Skeletal muscle satellite cell (primary cell): ENCODE measurements around the gene HEG1. TPM values are rescaled to one million over a fixed set of nuclear protein-coding genes. Genes with fewer than 3 reads are reported as not detected.

ENCODE experiments used
- H3K27me3 ChIP-seq: 2 replicates; pipeline ENCODE4 v1.7.0; 2013; ENCODE audit warnings: low read length; ENCODE audit not compliant: control insufficient read depth, insufficient read depth
- H3K36me3 ChIP-seq: 2 replicates; pipeline ENCODE4 v1.7.0; 2013; ENCODE audit warnings: mild to moderate bottlenecking, control low read depth, low read length; ENCODE audit not compliant: insufficient read depth
- H3K4me1 ChIP-seq: 2 replicates; pipeline ENCODE4 v1.7.0; 2013; ENCODE audit warnings: low read length; ENCODE audit not compliant: control insufficient read depth, insufficient read depth
- H3K4me2 ChIP-seq: 2 replicates; pipeline ENCODE4 v1.7.0; 2013; ENCODE audit warnings: mild to moderate bottlenecking, low read length
- H3K4me3 ChIP-seq: 2 replicates; pipeline ENCODE4 v1.7.0; 2013; ENCODE audit warnings: low read length
- H3K9ac ChIP-seq: 2 replicates; pipeline ENCODE4 v1.7.0; 2013; ENCODE audit warnings: mild to moderate bottlenecking, low read depth, low read length, moderate library complexity
- H3K9me3 ChIP-seq: replicated peaks from 2 replicates; pipeline ENCODE4 v1.7.0; 2013; ENCODE audit warnings: mild to moderate bottlenecking, control low read depth, low read length
- total RNA-seq: library from RNA; depleted of rRNA; stranded (reverse); fragments of >200 nt; gene quantifications from 2 replicates; pipeline ENCODE4 v1.2.3, GENCODE V29; 2012; rRNA removed

Gene HEG1, protein sequence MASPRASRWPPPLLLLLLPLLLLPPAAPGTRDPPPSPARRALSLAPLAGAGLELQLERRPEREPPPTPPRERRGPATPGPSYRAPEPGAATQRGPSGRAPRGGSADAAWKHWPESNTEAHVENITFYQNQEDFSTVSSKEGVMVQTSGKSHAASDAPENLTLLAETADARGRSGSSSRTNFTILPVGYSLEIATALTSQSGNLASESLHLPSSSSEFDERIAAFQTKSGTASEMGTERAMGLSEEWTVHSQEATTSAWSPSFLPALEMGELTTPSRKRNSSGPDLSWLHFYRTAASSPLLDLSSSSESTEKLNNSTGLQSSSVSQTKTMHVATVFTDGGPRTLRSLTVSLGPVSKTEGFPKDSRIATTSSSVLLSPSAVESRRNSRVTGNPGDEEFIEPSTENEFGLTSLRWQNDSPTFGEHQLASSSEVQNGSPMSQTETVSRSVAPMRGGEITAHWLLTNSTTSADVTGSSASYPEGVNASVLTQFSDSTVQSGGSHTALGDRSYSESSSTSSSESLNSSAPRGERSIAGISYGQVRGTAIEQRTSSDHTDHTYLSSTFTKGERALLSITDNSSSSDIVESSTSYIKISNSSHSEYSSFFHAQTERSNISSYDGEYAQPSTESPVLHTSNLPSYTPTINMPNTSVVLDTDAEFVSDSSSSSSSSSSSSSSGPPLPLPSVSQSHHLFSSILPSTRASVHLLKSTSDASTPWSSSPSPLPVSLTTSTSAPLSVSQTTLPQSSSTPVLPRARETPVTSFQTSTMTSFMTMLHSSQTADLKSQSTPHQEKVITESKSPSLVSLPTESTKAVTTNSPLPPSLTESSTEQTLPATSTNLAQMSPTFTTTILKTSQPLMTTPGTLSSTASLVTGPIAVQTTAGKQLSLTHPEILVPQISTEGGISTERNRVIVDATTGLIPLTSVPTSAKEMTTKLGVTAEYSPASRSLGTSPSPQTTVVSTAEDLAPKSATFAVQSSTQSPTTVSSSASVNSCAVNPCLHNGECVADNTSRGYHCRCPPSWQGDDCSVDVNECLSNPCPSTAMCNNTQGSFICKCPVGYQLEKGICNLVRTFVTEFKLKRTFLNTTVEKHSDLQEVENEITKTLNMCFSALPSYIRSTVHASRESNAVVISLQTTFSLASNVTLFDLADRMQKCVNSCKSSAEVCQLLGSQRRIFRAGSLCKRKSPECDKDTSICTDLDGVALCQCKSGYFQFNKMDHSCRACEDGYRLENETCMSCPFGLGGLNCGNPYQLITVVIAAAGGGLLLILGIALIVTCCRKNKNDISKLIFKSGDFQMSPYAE (N-terminal part only)
- 12.4 and 21.6 TPM in 2 replicates for total RNA-seq

DNA sequence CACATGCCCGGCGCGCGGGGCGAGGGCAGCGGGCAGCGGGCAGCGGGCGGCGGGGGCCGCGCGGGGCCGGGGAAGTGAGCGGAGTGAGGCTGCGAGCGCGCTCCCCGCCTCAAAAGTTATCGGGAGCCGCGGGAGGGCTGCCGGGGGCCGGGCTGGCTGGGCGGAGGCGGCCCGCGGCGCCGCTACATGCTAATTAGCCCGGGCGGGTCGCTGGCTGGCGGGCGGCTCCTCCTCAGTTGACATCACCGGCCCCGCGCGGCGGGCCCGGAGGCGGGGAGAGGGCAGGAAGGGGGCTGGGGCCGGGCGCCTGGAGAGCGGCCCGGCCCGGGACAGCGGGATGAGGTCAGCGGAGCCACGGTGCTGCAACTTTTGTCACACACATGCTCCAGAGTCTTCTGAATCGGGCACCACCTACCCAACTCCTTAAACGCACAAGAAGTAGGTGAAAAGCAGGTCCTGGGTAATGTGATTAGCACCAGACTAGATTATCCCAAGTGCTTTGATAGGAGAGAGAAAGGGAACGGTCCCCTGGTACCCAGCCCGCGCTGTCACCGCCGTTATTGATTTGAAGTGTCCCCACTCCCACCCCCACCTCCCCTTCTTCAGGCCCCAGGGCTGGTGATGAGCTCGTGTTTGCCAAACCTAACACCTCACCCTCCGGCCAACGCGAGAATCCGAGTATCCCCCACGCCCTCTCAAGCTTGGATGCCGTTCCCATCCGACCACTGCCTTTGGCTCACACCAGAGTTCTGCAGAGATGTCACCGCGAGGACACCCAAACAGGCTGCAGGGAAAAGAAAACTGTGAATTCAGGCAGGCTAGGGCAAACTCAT lies at the start of gene HEG1:
Gene HEG1 (minus strand): TSS at position 85 of the 833 bp plus-strand sequence. CDS start 107 bp downstream, outside the sequence.
- Histone ChIP-seq H3K9ac (peak within 1 kb of the TSS; percentile 87), H3K36me3 (no peaks in the 10 kb centered on the region), H3K9me3 (no peaks in the 10 kb centered on the region), H3K4me3 (peak within 1 kb of the TSS; percentile 77), H3K4me1 (peaks cover 51% of the 10 kb centered on the region), H3K4me2 (peak within 1 kb of the TSS; percentile 87), H3K27me3 (no peaks in the 10 kb centered on the region)

DNA sequence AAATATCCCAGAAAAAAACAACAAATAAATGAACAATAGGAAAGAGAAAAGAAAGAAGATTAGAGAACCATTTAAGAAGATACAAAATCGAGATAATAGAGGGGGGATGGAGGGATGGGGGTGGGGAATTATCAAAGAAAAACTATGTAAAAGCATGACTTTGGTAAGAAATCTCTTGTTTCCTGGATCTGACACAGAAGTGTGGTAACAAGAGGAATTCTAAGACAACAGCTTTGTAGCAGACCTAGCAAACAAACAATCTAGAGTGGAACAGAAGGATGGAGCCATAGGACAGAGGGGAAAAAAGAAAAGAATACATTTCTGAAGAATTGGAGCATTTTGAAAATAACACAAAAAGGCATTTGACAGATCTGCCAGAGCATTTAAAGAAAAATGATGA lies 49.3 kb upstream of the HEG1 start:
- Histone ChIP-seq H3K27me3 (no peaks in the 10 kb centered on the region), H3K4me3 (no peak overlapping the region), H3K9ac (no peak overlapping the region), H3K4me2 (no peak overlapping the region), H3K36me3 (no peaks in the 10 kb centered on the region), H3K9me3 (no peaks in the 10 kb centered on the region), H3K4me1 (peaks cover 28% of the 10 kb centered on the region)

DNA sequence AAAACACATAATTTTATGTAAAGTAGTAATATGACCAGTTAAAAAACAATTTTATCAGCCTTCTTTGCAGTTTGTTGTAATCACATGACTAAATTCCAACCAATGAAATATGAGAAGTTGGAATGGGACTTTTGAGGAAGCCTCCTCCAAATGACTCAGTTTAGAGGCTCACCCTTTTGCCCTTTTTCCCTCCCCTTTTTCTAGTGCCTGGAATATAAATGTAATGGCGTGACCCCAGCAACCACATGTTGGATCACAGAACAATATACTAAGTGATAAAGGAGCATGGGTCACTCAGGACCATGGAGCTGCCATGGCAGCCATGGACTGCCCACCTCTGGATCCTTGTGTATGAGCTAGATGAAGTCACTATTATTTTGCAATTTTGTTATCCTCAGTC lies 48.8 kb upstream of the HEG1 start:
- Histone ChIP-seq H3K4me2 (no peak overlapping the region), H3K4me1 (peaks cover 23% of the 10 kb centered on the region), H3K9me3 (no peaks in the 10 kb centered on the region), H3K27me3 (no peaks in the 10 kb centered on the region), H3K9ac (no peak overlapping the region), H3K4me3 (no peak overlapping the region), H3K36me3 (no peaks in the 10 kb centered on the region)

DNA sequence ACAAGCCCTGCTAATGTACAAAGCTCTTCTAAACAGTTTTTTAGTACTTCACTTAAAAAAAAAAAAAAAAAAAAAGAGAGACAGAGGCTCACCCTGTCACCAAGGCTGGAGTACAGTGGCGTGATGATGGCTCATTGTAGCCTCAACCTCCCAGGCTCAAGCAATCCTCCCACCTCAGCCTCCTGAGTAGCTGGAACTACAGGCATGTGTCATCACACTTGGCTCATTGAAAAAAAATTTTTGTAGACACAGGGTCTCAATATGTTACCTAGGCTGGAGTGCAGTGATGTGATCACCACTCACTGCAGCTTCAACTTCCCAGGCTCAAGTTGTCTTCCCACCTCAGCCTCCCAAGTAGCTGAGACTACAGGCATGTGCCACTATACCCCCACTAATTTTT lies 47.6 kb upstream of the HEG1 start:
- Histone ChIP-seq H3K27me3 (no peaks in the 10 kb centered on the region), H3K4me2 (no peak overlapping the region)

DNA sequence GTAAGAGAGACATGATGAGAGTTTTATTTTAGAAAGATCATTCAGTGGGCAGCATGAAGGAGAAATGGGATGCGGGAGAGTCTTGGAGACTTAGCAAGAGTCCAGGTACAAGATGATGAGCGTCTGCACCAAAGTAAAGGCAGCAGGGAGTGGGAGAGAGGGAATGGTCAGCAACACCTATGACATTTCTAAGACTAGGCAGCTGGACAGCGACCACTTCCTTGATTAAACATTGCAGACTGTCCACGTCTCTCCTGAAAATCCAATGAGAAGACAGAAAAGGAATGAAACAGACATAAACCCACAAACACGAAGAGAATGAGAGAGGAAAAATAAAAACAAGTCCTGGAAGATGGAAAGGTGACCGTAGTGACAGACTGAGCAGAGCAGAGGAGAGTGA lies 46.7 kb upstream of the HEG1 start:
- no peaks in the 10 kb centered on the region for H3K9me3 ChIP-seq
- no peak overlapping the region for H3K4me3 ChIP-seq
- H3K36me3 ChIP-seq: no peaks in the 10 kb centered on the region
- H3K9ac ChIP-seq: no peak overlapping the region
- peaks cover 3% of the 10 kb centered on the region for H3K4me1 ChIP-seq
- no peak overlapping the region for H3K4me2 ChIP-seq
- H3K27me3 ChIP-seq: no peaks in the 10 kb centered on the region

More for the DNA sequence above, 47.6 kb upstream of the HEG1 start:
- Histone ChIP-seq H3K9ac (no peak overlapping the region), H3K4me1 (peaks cover 11% of the 10 kb centered on the region), H3K4me3 (no peak overlapping the region), H3K36me3 (no peaks in the 10 kb centered on the region), H3K9me3 (no peaks in the 10 kb centered on the region)

DNA sequence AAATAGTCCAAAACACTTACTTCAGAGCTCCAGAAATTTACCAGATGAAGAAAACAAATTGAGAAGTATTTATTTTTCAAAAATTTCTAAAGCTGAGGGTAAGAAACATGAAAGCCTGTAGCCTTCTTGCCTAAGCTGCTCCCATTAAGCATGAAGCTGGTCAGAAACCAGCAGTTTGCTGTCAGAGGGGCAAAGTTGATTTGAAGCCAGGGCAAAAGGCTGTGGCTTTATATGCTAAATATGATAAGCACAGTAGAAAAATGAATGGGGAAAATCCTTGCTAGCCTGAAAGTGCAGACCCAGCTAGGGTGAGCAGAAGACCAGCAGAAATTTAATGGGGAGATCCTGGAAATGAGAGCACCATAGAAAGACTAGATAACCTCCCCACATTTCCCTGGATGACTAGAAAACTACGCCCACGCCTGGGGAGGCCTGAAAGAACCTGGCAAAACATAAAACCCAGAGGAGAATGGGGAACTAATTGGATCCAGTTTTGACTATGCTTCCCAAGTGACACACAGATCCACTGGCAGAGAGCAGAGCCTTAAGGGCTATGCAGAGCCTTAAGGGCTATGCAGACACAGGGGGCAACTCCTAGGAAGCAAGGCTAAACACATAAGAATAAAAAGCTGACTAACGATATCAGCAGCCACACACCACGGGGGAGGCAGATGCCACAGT lies 43.0 kb upstream of the HEG1 start:
- no peaks in the 10 kb centered on the region for H3K4me1 ChIP-seq
- H3K4me3 ChIP-seq: no peak overlapping the region
- no peak overlapping the region for H3K4me2 ChIP-seq
- no peaks in the 10 kb centered on the region for H3K9me3 ChIP-seq
- no peaks in the 10 kb centered on the region for H3K27me3 ChIP-seq
- H3K9ac ChIP-seq: no peak overlapping the region
- H3K36me3 ChIP-seq: no peaks in the 10 kb centered on the region

DNA sequence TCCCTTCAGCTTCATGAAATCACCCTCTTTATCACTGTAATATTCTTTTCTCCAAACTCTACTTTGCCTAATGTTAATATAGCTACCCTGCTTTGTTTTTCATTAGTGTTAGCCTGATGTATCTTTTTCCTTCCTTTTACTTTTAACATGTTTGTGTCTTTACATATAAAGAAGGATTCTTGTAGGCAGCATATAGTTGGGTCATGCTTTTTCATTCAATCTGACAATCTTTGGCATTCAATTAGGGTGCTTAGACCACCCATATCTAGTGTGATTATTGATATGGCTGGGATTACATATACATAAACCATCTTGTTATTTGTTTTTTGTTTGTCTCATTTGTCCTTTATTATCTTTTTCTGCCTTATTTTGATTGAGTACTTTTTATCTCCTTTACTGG lies 34.9 kb upstream of the HEG1 start:
- Histone ChIP-seq H3K4me1 (peaks cover 11% of the 10 kb centered on the region), H3K4me2 (no peak overlapping the region), H3K9me3 (no peaks in the 10 kb centered on the region), H3K4me3 (no peak overlapping the region), H3K36me3 (no peaks in the 10 kb centered on the region), H3K27me3 (no peaks in the 10 kb centered on the region), H3K9ac (no peak overlapping the region)

DNA sequence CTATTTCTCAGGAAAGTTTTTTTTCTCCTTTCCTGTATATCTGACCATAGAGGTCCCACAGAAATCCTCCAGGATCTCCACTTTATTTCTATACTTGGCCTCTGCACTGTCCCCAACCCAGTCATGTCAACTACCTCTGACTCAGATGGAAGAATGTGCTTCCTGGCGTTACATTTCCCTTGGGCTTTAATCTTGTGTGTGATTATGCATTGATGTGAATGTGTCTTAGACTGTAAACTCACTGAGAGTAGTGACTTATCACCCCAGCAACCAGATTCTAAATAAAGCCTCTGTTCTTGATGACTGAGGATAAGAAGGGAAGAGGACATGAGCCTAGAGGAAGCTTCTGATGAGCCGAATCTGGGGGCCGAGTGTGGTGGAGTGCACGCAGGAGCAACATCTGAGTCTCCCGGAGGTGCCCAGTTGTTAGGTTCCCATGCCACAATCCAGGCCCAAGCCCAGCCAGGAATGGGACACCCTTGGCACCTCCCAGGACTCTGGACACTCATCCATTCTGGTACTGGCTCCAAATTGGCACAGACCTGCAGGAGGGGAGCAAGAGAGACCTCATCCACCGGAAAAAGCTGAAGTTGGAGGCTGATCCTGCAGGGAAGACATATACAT lies 32.1 kb upstream of the HEG1 start:
- H3K4me1 ChIP-seq: peaks cover 15% of the 10 kb centered on the region
- H3K27me3 ChIP-seq: no peaks in the 10 kb centered on the region
- H3K36me3 ChIP-seq: no peaks in the 10 kb centered on the region
- peak overlapping the region; percentile 28 for H3K4me2 ChIP-seq
- no peak overlapping the region for H3K9ac ChIP-seq
- H3K4me3 ChIP-seq: peak overlapping the region; percentile 4
- H3K9me3 ChIP-seq: no peaks in the 10 kb centered on the region

DNA sequence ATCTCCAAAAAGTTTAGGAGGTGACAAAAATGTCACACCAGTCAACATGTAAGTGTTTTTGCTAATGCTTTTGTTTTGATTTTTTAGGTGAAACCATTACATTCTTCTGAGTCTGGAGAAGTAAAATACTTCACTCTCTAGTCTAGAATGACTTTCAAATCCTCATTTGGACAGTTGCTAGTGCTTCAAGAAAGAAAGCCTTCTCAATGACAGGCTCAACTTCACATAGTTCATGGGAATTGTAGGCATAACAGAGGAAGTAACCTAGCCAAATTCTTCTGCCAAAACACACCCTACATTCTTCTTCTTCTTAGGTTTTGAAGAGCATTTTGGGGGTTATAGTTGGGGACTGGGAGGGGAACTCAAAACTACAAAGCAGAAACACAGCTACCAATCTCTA lies 29.4 kb upstream of the HEG1 start:
- Histone ChIP-seq H3K27me3 (no peaks in the 10 kb centered on the region), H3K4me3 (no peak overlapping the region), H3K9me3 (no peaks in the 10 kb centered on the region), H3K4me2 (no peak overlapping the region), H3K4me1 (peaks cover 18% of the 10 kb centered on the region), H3K36me3 (no peaks in the 10 kb centered on the region), H3K9ac (no peak overlapping the region)

DNA sequence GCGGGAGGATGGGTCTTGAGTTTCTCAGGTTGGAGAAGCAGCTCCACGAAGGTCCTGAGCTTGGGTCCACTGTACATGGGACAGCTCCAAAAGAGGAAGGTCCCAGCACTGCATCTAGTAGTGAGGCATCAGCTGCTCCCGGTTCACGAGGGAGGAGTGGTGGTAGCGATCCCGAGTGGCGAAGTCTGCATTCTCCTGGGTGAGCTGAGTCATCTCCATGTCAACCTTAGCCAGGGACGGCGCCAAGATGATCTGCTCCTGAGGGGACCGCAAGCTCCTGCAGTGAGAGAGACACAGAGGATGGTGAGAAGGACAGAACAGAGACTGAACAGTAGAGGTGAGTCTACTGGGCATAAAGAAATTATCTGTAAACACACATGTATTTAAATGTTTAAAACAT lies 28.0 kb upstream of the HEG1 start:
- no peak overlapping the region for H3K9ac ChIP-seq
- H3K27me3 ChIP-seq: no peaks in the 10 kb centered on the region

More for the DNA sequence above, 28.0 kb upstream of the HEG1 start:
- H3K4me2 ChIP-seq: no peak overlapping the region
- no peaks in the 10 kb centered on the region for H3K36me3 ChIP-seq
- peaks cover 18% of the 10 kb centered on the region for H3K4me1 ChIP-seq
- no peak overlapping the region for H3K4me3 ChIP-seq
- no peaks in the 10 kb centered on the region for H3K9me3 ChIP-seq
